GM18909 (cell line): ENCODE results near the gene NME2.
A peak's percentile ranks its signal among the peaks of the same experiment; 100 is the strongest.
"Not testable (repeated sequence)": the region's sequence is repeated elsewhere in the genome, so short reads cannot be mapped to it uniquely, and the experiment has no call there.

Experiments
- ATAC-seq: cut with Tn5 transposase; IDR thresholded peaks from one replicate; pipeline ENCODE4 v1.9.1; 2021; ENCODE audit warnings: mild to moderate bottlenecking; ENCODE audit not compliant: unreplicated experiment, poor library complexity

Gene NME2

GRCh38 chr17:51150932-51151331 is 15.3 kb upstream of the NME2 start:
- ATAC-seq: no peak

- ATAC-seq: peak; percentile 10
Measured at GRCh38 chr17:51152766-51153209, 13.4 kb upstream of the NME2 start.

GRCh38 chr17:51153210-51154072 is 12.8 kb upstream of the NME2 start, which contains the start of gene NME1:
Gene NME1, plus strand, starts transcription at chr17:51153559. Its CDS starts 2,096 bp downstream, at chr17:51155655.
- ATAC-seq: peak; percentile 92

DNA sequence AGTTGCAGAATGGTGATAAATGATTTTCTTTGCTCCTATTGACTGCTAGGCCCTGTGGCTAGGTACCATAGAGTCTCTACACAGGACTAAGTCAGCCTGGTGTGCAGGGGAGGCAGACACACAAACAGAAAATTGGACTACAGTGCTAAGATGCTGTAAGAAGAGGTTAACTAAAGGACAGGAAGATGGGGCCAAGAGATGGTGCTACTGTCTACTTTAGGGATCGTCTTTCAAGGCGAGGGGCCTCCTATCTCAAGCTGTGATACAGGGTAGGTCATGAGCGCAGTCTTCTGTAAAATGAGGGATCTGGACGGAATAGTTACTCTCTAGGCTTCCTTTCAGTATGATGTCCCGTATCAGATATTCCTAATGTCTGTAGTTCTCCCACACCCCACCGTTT is 12.0 kb upstream of the NME2 start:
- ATAC-seq: no peak

- ATAC-seq: no peak
Measured at GRCh38 chr17:51155416-51155815, 10.8 kb upstream of the NME2 start.

GRCh38 chr17:51159604-51160003 is 6.6 kb upstream of the NME2 start:
- no peak for ATAC-seq

- ATAC-seq: no peak
Measured at GRCh38 chr17:51161541-51161940, 4.7 kb upstream of the NME2 start.

GRCh38 chr17:51164911-51165679 is 1.1 kb upstream of the NME2 start:
- no peak for ATAC-seq

DNA sequence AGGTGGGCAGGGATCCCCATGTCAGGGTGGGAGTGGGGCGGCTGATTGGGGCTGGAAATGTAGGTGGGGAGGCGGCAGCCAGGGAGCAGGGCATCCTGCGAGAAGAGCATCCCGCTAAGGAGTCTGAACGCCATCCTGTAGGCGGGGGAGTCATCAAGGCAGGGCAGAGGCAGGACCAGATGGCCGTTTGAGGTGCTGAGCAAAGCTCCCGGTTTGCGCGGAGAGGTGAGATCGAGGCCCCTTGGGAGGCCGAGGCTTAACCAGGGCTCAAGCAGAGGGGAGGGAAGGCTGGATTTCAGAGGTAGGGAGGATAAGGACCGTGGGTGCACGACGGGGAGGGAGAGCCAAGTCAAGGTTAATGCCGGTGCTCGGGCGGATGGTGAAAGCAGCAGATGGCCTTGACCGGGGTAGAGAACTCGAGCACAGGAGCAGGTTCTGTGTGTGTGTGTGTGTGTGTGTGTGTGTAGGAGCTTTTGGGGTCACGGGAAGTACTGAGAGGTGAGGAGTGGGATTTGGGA is 472 bp upstream of the NME2 start:
- no peak for ATAC-seq

GRCh38 chr17:51166987-51167931 is 1.0 kb downstream of the NME2 start:
- ATAC-seq: peak; percentile 55

DNA sequence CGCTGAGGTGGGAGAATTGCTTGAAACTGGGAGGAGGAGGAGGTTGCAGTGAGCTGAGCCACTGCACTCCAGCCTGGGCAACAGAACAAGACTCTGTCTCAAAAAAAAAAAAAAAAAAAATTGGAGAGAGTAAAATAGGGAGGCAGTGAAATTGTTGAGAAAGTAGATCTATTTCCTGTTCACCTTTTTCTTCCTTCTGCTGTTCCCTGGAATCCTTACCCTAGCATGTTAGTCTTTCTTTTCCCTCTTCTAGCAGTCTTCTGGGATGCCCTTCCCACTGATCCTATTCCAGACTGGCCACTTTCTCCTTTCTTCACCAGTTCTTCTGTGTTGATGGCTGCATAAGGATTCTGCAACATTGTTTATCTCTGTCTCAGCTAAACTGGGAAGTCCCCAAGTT is 3.1 kb downstream of the NME2 start:
- ATAC-seq: no peak

DNA sequence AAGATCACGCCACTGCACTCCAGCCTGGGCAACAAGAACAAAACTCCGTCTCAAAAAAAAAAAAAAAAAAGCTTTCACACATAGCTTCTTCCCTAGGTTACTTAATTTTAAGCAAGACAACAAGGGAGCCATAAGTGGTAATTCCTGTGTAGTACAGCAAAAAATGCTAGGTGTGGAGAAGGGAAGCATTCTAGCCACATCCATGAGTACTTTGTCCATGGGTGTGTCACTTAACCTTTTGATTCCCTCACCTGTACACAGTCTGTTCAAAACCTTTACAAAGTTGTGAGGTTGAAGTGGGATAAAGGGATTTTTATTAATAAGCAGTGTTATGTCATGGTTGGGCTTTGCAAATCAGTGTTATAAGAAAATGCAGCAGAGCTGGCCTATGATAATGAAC is 4.5 kb downstream of the NME2 start:
- ATAC-seq: no peak

DNA sequence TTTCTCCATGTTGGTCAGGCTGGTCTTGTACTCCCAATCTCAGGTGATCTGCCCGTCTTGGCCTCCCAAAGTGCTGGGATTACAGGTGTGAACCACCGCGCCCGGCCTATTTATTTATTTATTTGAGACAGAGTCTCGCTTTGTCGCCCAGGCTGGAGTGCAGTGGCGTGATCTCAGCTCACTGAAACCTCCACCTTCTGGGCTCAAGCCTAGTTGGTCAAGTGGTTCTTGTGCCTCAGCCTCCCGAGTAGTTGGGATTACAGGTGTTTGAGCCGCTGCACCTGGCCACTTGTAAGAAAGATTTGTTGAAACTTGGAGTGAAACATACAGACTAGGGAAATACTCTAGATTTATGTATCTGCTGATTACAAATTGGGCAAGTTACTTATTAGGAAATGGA is 5.8 kb downstream of the NME2 start:
- not testable (repeated sequence) for ATAC-seq

- no peak for ATAC-seq
Measured at GRCh38 chr17:51180486-51180885, 14.3 kb downstream of the NME2 start.

GRCh38 chr17:51184124-51184523 is 17.9 kb downstream of the NME2 start:
- no peak for ATAC-seq

DNA sequence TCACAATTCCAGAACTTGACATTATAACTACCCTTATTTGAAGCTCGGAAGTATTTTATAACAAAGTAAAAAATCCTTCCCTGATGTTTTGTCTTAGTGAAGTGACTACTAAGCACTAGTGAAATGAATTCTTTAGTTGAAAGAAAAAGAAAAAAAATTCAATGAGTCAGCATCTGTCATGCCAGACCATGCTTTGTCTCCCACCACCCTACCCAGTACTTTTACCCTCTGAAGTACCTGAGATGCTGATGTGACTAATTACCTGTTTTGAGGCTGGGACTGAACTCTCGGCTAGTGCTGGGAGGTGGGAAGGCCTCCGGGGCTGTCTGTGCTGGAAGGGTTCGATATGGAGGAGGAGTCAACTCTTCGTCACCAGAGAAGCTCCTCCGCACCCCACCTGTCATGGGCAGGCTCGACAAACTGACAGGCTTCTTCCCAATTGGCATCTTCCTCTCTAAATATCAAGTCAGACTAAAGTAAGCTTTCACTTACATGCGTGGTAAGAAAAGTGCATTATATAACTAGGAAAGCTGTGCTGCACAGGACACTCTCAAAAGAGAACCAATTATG is 19.6 kb downstream of the NME2 start:
- no peak for ATAC-seq

- ATAC-seq: no peak
Measured at GRCh38 chr17:51188271-51188833, 22.1 kb downstream of the NME2 start.

DNA sequence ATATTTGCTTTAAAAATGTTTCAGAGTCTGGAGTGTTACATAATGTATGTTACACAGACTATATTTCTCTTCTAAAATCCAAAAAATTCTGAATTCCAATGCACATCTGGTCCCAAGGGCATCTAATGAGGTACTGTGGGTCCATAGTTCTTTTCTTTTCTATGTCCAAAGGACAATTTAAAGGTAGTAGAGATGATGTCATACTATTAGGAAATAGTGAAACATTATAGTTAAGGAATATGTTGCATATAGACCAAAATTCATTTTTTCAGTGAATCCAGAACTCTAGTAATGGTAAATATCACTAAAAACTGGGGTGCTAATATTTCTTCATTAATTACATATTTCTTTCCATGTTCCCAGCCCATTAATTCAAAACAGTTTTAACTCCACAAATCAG is 23.0 kb downstream of the NME2 start:
- ATAC-seq: no peak

DNA sequence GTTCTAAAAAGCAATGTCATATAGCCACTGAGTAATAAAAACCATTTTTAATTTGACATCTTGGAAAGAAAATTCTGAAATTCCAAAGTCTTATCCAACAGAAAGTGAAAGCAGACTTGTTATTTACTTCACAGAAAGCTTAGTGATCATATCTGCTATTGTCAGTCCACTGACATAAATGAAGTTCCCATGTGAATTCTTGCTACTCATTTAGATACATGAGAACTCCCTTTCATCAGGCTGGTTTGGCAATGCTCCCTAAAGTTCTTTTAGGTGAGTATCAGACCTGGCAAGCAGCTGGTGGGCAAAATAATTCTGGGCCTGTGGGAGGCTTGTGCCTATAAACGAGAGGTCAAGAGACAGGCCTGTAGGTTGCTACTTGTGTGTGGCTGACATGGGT is 23.4 kb downstream of the NME2 start:
- ATAC-seq: no peak
